Spleen (tissue), 11 donors: ENCODE measurements around the gene C8B. TPM values are rescaled to one million over a fixed set of nuclear protein-coding genes. Genes with fewer than 3 reads are reported as not detected.

Experiments
- DNase-seq: peaks from one replicate; pipeline ENCODE4 v3.0.0-alpha.2; 2020
- H3K27ac ChIP-seq, 8 donors: fragments of 200-600 bp; sonication (generic) in 7 of 8; 1 replicate in 4 of 8; 2 replicates in 4 of 8; pipeline versions ENCODE4 v1.5.0 to v1.8.0; 2016 to 2021; ENCODE audit warnings: inconsistent platforms in 4 of 8, mild to moderate bottlenecking in 4 of 8, moderate library complexity in 1 of 8
- H3K27me3 ChIP-seq, 7 donors: fragments of 200-600 bp; sonication (generic) in 6 of 7; replicated peaks in 1 of 7; 1 replicate in 4 of 7; 2 replicates in 3 of 7; pipeline versions ENCODE4 v1.5.0 to v1.8.0; 2016 to 2021; ENCODE audit warnings: inconsistent platforms in 3 of 7, mild to moderate bottlenecking in 1 of 7
- H3K36me3 ChIP-seq, 6 donors: fragments of 200-600 bp; sonication (generic) in 5 of 6; 1 replicate in 4 of 6; 2 replicates in 2 of 6; pipeline versions ENCODE4 v1.5.0 to v1.8.0; 2016 to 2021; ENCODE audit warnings: inconsistent platforms in 2 of 6
- H3K4me1 ChIP-seq, 6 donors: fragments of 200-600 bp; sonication (generic) in 5 of 6; 1 replicate in 3 of 6; 2 replicates in 3 of 6; pipeline versions ENCODE4 v1.5.0 to v1.8.0; 2016 to 2021; ENCODE audit warnings: inconsistent platforms in 3 of 6
- H3K4me3 ChIP-seq, 8 donors: fragments of 200-600 bp; sonication (generic) in 7 of 8; 1 replicate in 4 of 8; 2 replicates in 4 of 8; pipeline versions ENCODE4 v1.5.0 to v1.8.0; 2016 to 2021; ENCODE audit warnings: inconsistent platforms in 4 of 8, mild to moderate bottlenecking in 4 of 8, moderate library complexity in 2 of 8
- H3K9me3 ChIP-seq, 8 donors: fragments of 200-600 bp; sonication (generic) in 7 of 8; 1 replicate in 4 of 8; 2 replicates in 4 of 8; pipeline versions ENCODE4 v1.5.0 to v1.8.0; 2016 to 2021; ENCODE audit warnings: inconsistent platforms in 4 of 8
- POLR2A ChIP-seq, 3 donors: fragments of 450-650 bp; IDR thresholded peaks; one replicate each; pipeline ENCODE4 v1.5.1; 2017; ENCODE audit warnings: antibody characterized with exemption in 3 of 3, mild to moderate bottlenecking in 1 of 3
- POLR2AphosphoS5 ChIP-seq, 3 donors: sonication (generic); formaldehyde crosslinking; IDR thresholded peaks; one replicate each; pipeline ENCODE4 v1.5.1; 2017; ENCODE audit warnings: antibody characterized with exemption in 3 of 3
- WGBS, 5 donors: extraction: QIAGEN DNeasy Blood & Tissue Kit in 3 of 5; methylation state at CpG; one replicate each; pipeline versions ENCODE4 v1.1.5 to v1.1.7; 2013 to 2018; 5-methylcytosine and 5-hydroxymethylcytosine counted together
- intact Hi-C: fragments of 100-400 bp; cut with DNase I; formaldehyde crosslinking; loops from one replicate; pipeline ENCODE4 v1.15.0; 2023; ENCODE audit warnings: low total_unique reads
- polyA plus RNA-seq, 3 donors: library from polyadenylated mRNA; stranded (reverse); fragments of 200-250 nt; gene quantifications; one replicate each; pipeline ENCODE4 v1.2.1, GENCODE V29; 2013
- total RNA-seq, 7 donors: library from RNA; depleted of rRNA in 3 of 7; stranded (reverse); fragments of >200 nt in 3 of 7; fragmentation: NEBNext Ultra II Directional in 4 of 7; extraction: Animal tissue kit (Norgen Biotek cat#: 25700) in 4 of 7; gene quantifications; one replicate each; pipeline versions ENCODE4 v1.1.0 to v1.2.1, GENCODE V29; 2016 to 2021
- TF ChIP-seq, protein P1 (sequence below), 11 experiments: fragments of 200-600 bp in 7 of 11; fragments of 450-650 bp in 4 of 11; sonication (generic) in 4 of 11; IDR thresholded peaks in 8 of 11; conservative IDR thresholded peaks in 3 of 11; 1 replicate in 7 of 11; 2 replicates in 4 of 11; pipeline versions ENCODE4 v1.4.0 to v1.8.0; 2016 to 2021; ENCODE audit warnings: antibody characterized with exemption in 11 of 11, inconsistent platforms in 4 of 11, mild to moderate bottlenecking in 1 of 11
- donor health status: healthy with polysubstance abuse.
- donor health status: DM: no; HTN: no; CAD: no; lungs with moderate emphysema.
- donor health status: DM: no; HTN: no; CAD: no.
- donor health status: Bipolar disorder and iron deficiency.
- donor health status: healthy.
- donor health status: DM: no; HTN: no; CAD: no.
- donor health status: DM: yes; HTN: yes; CAD: no.

The C8B gene
- total and polyA plus RNA-seq, 10 donors, result not detected

DNA sequence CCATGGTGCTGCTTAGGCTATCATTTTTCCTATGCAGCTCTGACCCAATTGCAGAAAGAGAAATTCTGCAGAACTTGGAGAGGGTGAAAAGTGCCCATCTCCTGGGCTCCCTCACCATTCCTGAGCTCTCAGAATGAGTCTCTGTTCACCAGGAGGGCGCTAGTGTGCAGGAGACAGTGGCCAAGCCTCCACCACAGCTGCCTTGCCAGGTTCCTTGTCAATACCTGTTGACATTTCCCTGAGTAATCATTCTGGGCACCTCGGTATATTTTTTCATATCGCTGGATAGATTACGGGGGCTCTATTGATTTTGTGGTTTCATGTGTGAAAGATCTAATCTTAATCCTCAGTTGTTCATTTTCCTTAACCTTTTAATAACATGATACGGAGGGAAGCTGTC, 13.0 kb upstream of the C8B start:
- Histone ChIP-seq H3K4me3 (no peak overlapping the region), H3K27ac (no peak overlapping the region), H3K36me3 (no peaks in the 10 kb centered on the region), H3K27me3 (peaks cover 0 to 7% (median 0%) of the 10 kb centered on the region in 7 donors), H3K4me1 (no peaks in the 10 kb centered on the region), H3K9me3 (no peaks in the 10 kb centered on the region)
- intact Hi-C loops, result no loop called here
- WGBS, 5 donors, result 82 to 89% (median 87%) methylated on average over 5 of the region's 5 CpGs
- DNase-seq, result no peak
- TF ChIP-seq POLR2AphosphoS5 (IDR thresholded peaks at IDR 0.05), result no peak
- TF ChIP-seq, protein P1, sequence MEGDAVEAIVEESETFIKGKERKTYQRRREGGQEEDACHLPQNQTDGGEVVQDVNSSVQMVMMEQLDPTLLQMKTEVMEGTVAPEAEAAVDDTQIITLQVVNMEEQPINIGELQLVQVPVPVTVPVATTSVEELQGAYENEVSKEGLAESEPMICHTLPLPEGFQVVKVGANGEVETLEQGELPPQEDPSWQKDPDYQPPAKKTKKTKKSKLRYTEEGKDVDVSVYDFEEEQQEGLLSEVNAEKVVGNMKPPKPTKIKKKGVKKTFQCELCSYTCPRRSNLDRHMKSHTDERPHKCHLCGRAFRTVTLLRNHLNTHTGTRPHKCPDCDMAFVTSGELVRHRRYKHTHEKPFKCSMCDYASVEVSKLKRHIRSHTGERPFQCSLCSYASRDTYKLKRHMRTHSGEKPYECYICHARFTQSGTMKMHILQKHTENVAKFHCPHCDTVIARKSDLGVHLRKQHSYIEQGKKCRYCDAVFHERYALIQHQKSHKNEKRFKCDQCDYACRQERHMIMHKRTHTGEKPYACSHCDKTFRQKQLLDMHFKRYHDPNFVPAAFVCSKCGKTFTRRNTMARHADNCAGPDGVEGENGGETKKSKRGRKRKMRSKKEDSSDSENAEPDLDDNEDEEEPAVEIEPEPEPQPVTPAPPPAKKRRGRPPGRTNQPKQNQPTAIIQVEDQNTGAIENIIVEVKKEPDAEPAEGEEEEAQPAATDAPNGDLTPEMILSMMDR (IDR thresholded peaks at IDR 0.05 in 8 of 11, conservative IDR thresholded peaks at IDR 0.05 in 3 of 11), result no peak
- no peak for TF ChIP-seq POLR2A (IDR thresholded peaks at IDR 0.05)

DNA sequence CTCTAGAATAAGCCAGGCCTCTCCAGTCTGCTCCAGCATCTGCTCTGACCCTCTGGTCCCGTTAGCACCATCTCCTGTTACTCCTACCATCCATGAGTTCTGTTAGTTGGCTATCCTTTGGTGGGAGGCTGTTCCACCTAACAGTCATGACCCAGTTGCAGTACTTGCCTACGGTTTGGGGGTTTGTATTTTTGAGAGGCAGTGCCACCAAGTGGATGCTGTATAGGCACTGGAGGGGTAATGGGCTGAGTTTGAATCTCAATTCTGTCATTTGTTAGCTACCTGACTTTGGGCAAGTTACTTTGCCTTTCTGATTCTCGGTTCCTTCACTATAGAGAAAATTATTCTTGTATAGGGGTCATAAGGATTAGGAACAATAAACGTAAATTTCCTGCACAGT, 12.1 kb upstream of the C8B start:
- H3K4me3 ChIP-seq, result no peak overlapping the region
- H3K9me3 ChIP-seq, result no peaks in the 10 kb centered on the region
- no peaks in the 10 kb centered on the region for H3K36me3 ChIP-seq
- H3K27me3 ChIP-seq, result peaks cover 0 to 7% (median 0%) of the 10 kb centered on the region in 7 donors
- DNase-seq, result no peak
- TF ChIP-seq POLR2A (IDR thresholded peaks at IDR 0.05), result no peak
- H3K4me1 ChIP-seq, result no peaks in the 10 kb centered on the region
- intact Hi-C loops, result no loop called here
- 61 to 73% (median 70%) methylated on average over 4 of the region's 4 CpGs for WGBS, 5 donors
- no peak overlapping the region for H3K27ac ChIP-seq

DNA sequence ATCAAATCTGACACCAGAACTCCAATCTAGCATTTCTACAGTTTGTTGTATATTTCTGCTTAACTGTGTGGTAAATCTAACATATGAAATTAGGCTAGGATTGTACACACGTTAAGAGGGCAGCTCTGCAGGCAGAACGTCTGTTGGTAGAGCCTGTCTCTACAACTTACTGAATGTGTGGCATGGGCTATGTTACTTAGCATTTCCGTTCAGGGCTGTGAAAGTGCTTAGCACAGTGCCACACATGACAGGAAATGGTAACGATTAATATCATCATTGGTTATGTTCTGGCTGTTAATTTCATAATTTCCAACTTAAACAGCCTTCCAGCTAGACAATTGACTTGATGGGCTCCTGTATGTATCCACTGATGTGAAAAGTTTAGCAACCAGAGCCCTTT, 9.6 kb upstream of the C8B start:
- intact Hi-C loops, result no loop called here
- TF ChIP-seq POLR2AphosphoS5 (IDR thresholded peaks at IDR 0.05) (no peak), POLR2A (IDR thresholded peaks at IDR 0.05) (no peak)
- TF ChIP-seq, protein P1 (IDR thresholded peaks at IDR 0.05 in 8 of 11, conservative IDR thresholded peaks at IDR 0.05 in 3 of 11), result no peak

DNA sequence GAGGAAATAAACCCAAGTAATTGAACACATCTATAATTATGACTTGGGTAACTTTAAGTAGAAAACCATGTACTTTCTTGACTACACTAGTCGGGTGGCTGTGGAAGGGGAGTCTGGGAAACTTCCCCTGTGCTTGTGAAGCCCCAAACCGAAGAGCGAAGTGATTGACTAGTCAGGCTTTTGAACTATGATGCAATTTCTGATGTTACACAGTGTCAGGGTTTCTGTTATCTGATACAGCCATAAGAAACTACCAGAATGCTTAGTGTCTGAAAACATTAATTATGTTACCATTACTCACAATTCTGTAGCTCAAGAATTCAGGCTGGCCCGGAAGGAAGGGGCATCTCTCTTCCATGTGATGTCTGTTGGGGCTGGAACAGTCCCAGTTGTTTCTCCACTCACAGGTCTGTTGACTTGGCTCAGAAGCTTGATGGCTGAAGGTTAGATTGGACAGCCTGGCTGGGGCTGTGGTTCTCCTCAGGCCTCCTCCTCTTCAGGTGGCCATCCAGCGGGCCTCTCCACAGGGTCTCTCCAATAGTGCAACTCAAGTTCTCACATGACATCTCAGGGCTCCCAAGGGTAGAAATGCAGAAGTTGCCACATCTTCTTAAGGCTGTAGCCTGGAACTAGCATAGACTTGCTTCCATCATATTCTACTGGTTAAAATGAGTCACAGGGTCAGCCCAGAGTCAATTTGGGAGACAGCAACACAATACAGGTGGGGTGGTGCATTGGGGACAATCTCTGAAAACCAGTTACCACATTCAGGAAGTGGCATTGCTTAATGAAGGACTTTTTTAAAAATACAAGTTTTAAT, 8.3 kb upstream of the C8B start:
- Histone ChIP-seq H3K4me1 (no peaks in the 10 kb centered on the region), H3K9me3 (peaks cover 0 to 4% (median 0%) of the 10 kb centered on the region in 8 donors), H3K27me3 (peaks cover 0 to 7% (median 0%) of the 10 kb centered on the region in 7 donors), H3K4me3 (no peak overlapping the region), H3K36me3 (no peaks in the 10 kb centered on the region), H3K27ac (peak overlapping the region in 1 of 8 donors; percentile 62)
- 58 to 89% (median 65%) methylated on average over 3 to 5 of the region's 5 CpGs for WGBS, 5 donors
- intact Hi-C loops, result no loop called here
- DNase-seq, result no peak
- TF ChIP-seq POLR2A (IDR thresholded peaks at IDR 0.05), result no peak
- no peak for TF ChIP-seq POLR2AphosphoS5 (IDR thresholded peaks at IDR 0.05)
- TF ChIP-seq, protein P1 (IDR thresholded peaks at IDR 0.05 in 8 of 11, conservative IDR thresholded peaks at IDR 0.05 in 3 of 11), result no peak

More for the DNA sequence above, 9.6 kb upstream of the C8B start:
- Histone ChIP-seq H3K36me3 (no peaks in the 10 kb centered on the region), H3K4me3 (no peak overlapping the region), H3K27me3 (peaks cover 0 to 7% (median 0%) of the 10 kb centered on the region in 7 donors), H3K27ac (peak overlapping the region in 1 of 8 donors; percentile 10), H3K4me1 (no peaks in the 10 kb centered on the region), H3K9me3 (peaks cover 0 to 4% (median 0%) of the 10 kb centered on the region in 8 donors)
- DNase-seq, result no peak
- 61 to 77% (median 65%) methylated on average over 4 of the region's 4 CpGs for WGBS, 5 donors
